ENCODE measurements around the gene SMYD1. TPM values are rescaled to one million over a fixed set of nuclear protein-coding genes. Genes with fewer than 3 reads are reported as not detected.

SMYD1 gene
- total RNA-seq, 1 experiment from 2014 or later, result not detected

- Histone ChIP-seq H3K4me2 (ENCODE audit: low read length) (no peak overlapping the region), H3K4me1 (ENCODE audit: control insufficient read depth in 1 of 2, insufficient read depth in 2 of 2, low read length in 2 of 2) (no peaks in the 10 kb centered on the region), H3K4me3 (replicated peaks in 1 of 2; ENCODE audit: low read depth in 1 of 2, low read length in 2 of 2) (no peak overlapping the region), H3K9me3 (ENCODE audit: control insufficient read depth in 1 of 2, insufficient read depth in 1 of 2, low read depth in 1 of 2, low read length in 2 of 2) (no peaks in the 10 kb centered on the region), H3K36me3 (ENCODE audit: control insufficient read depth in 1 of 2, insufficient read depth in 2 of 2, low read length in 2 of 2) (no peaks in the 10 kb centered on the region), H3K9ac (ENCODE audit: low read length) (no peak overlapping the region), H3K79me2 (ENCODE audit: insufficient read depth, low read length) (no peaks in the 10 kb centered on the region), H3K9me2 (ENCODE audit: insufficient read depth) (no peaks in the 10 kb centered on the region), H3K27ac (ENCODE audit: low read depth, low read length) (no peak overlapping the region), H3K27me3 (ENCODE audit: insufficient read depth, low read length) (no peaks in the 10 kb centered on the region), H4K20me1 (ENCODE audit: insufficient read depth) (no peaks in the 10 kb centered on the region), H2AFZ (ENCODE audit: low read depth, low read length, poor library complexity, severe bottlenecking) (no peak overlapping the region)
- intact Hi-C loops (cut with micrococcal nuclease), result no loop called here
- ChIA-PET POLR2A (interaction anchor here (2.2 kb wide), 1 partner anchor 12 kb away, joined by 11 read pairs; the partner anchor contains the start of gene RNU2-63P), CTCF (interaction anchor here (0.9 kb wide), 1 partner anchor 26 kb away, joined by 3 read pairs; no protein-coding TSS in a partner anchor), RAD21 (ENCODE audit: low non-redundant PET in 1 of 2, low total read pairs in 2 of 2, uncharacterized antibody in 2 of 2, unreplicated experiment in 2 of 2) (no interaction called here)
- DNase-seq (ENCODE audit: low read depth, low spot score) (no peak), ATAC-seq (no peak)
- TSS peak; percentile 34 for BruUV-seq (replicated peaks)
- TF ChIP-seq EZH2 (IDR thresholded peaks at IDR 0.05), result no peak
- TF ChIP-seq FOSL1 (IDR thresholded peaks at IDR 0.05; ENCODE audit: low read depth), result no peak
- TF ChIP-seq, protein P1, sequence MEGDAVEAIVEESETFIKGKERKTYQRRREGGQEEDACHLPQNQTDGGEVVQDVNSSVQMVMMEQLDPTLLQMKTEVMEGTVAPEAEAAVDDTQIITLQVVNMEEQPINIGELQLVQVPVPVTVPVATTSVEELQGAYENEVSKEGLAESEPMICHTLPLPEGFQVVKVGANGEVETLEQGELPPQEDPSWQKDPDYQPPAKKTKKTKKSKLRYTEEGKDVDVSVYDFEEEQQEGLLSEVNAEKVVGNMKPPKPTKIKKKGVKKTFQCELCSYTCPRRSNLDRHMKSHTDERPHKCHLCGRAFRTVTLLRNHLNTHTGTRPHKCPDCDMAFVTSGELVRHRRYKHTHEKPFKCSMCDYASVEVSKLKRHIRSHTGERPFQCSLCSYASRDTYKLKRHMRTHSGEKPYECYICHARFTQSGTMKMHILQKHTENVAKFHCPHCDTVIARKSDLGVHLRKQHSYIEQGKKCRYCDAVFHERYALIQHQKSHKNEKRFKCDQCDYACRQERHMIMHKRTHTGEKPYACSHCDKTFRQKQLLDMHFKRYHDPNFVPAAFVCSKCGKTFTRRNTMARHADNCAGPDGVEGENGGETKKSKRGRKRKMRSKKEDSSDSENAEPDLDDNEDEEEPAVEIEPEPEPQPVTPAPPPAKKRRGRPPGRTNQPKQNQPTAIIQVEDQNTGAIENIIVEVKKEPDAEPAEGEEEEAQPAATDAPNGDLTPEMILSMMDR (IDR thresholded peaks at IDR 0.05 in 2 of 3, conservative IDR thresholded peaks at IDR 0.05 in 1 of 3; ENCODE audit: borderline replicate concordance in 1 of 3, insufficient read depth in 1 of 3, low read depth in 2 of 3, low read length in 2 of 3), result no peak
Observed at GRCh38 chr2:88027697-88028389, 39.8 kb upstream of the SMYD1 start.

GRCh38 chr2:88028931-88029330, 38.7 kb upstream of the SMYD1 start:
- no peaks in the 10 kb centered on the region for H4K20me1 ChIP-seq (ENCODE audit: insufficient read depth)
- no peaks in the 10 kb centered on the region for H3K36me3 ChIP-seq (ENCODE audit: control insufficient read depth in 1 of 2, insufficient read depth in 2 of 2, low read length in 2 of 2)
- no peak overlapping the region for H3K4me3 ChIP-seq (replicated peaks in 1 of 2; ENCODE audit: low read depth in 1 of 2, low read length in 2 of 2)
- no peaks in the 10 kb centered on the region for H3K27me3 ChIP-seq (ENCODE audit: insufficient read depth, low read length)
- no peaks in the 10 kb centered on the region for H3K9me3 ChIP-seq (ENCODE audit: control insufficient read depth in 1 of 2, insufficient read depth in 1 of 2, low read depth in 1 of 2, low read length in 2 of 2)
- H2AFZ ChIP-seq (ENCODE audit: low read depth, low read length, poor library complexity, severe bottlenecking), result no peak overlapping the region
- H3K27ac ChIP-seq (ENCODE audit: low read depth, low read length), result no peak overlapping the region
- H3K9ac ChIP-seq (ENCODE audit: low read length), result no peak overlapping the region
- no peak for ATAC-seq
- no peaks in the 10 kb centered on the region for H3K9me2 ChIP-seq (ENCODE audit: insufficient read depth)
- ChIA-PET RAD21 (ENCODE audit: low non-redundant PET in 1 of 2, low total read pairs in 2 of 2, uncharacterized antibody in 2 of 2, unreplicated experiment in 2 of 2) (no interaction called here), POLR2A (interaction anchor here (2.2 kb wide), 1 partner anchor 13 kb away, joined by 11 read pairs; the partner anchor contains the start of gene RNU2-63P), CTCF (no interaction called here)
- intact Hi-C loops (cut with micrococcal nuclease), result no loop called here
- no peaks in the 10 kb centered on the region for H3K4me1 ChIP-seq (ENCODE audit: control insufficient read depth in 1 of 2, insufficient read depth in 2 of 2, low read length in 2 of 2)
- no peak overlapping the region for H3K4me2 ChIP-seq (ENCODE audit: low read length)
- no TSS peak for BruUV-seq (replicated peaks)
- TF ChIP-seq, protein P1 (IDR thresholded peaks at IDR 0.05 in 2 of 3, conservative IDR thresholded peaks at IDR 0.05 in 1 of 3; ENCODE audit: borderline replicate concordance in 1 of 3, insufficient read depth in 1 of 3, low read depth in 2 of 3, low read length in 2 of 3), result no peak
- TF ChIP-seq CEBPB (IDR thresholded peaks at IDR 0.05; ENCODE audit: low read depth) (no peak), JUND (IDR thresholded peaks at IDR 0.05) (no peak)
- H3K79me2 ChIP-seq (ENCODE audit: insufficient read depth, low read length), result no peaks in the 10 kb centered on the region
- DNase-seq (ENCODE audit: low read depth, low spot score), result no peak

All from HCT116 (cell line).